ENCODE data around the gene MINDY1. TPM values are rescaled to one million over a fixed set of nuclear protein-coding genes. Genes with fewer than 3 reads are reported as not detected.

Gene MINDY1
- total RNA-seq, 1 donor from 2014 or later = 30.9 TPM

DNA sequence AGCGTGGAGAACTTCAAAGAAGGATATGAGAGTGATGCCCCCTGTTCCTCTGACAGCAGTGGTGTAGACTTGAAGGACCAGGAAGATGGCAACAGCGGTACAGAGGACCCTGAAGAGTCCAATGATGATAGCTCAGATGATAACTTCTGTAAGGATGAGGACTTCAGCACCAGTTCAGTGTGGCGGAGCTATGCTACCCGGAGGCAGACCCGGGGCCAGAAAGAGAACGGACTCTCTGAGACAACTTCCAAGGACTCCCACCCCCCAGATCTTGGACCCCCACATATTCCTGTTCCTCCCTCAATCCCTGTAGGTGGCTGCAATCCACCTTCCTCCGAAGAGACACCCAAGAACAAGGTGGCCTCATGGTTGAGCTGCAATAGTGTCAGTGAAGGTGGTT is 46.1 kb downstream of the MINDY1 start:
- DNase-seq (ENCODE audit: low spot score in 2 of 2, unreplicated experiment in 2 of 2) = no peak
- Mint-ChIP-seq H3K4me3 (no peak overlapping the region), H3K9me3 (no peaks in the 10 kb centered on the region), H3K27me3 (ENCODE audit: low read depth) (no peaks in the 10 kb centered on the region), H3K27ac (no peak overlapping the region), H3K36me3 (peaks cover 58% of the 10 kb centered on the region), H3K4me1 (no peaks in the 10 kb centered on the region)
- TF ChIP-seq CTCF (IDR thresholded peaks at IDR 0.05; ENCODE audit: unreplicated experiment) = no peak

GRCh38 chr1:150957666-150958065 is 49.0 kb downstream of the MINDY1 start:
- Mint-ChIP-seq H3K36me3 (peaks cover 60% of the 10 kb centered on the region), H3K27ac (no peak overlapping the region)

GRCh38 chr1:150955280-150955679 is 51.4 kb downstream of the MINDY1 start:
- no peak overlapping the region for H3K27ac Mint-ChIP-seq
- DNase-seq (ENCODE audit: low spot score in 2 of 2, unreplicated experiment in 2 of 2) = no peak

More at GRCh38 chr1:150957666-150958065, 49.0 kb downstream of the MINDY1 start:
- H3K4me3 Mint-ChIP-seq = no peak overlapping the region
- no peak for TF ChIP-seq CTCF (IDR thresholded peaks at IDR 0.05; ENCODE audit: unreplicated experiment)
- no peak for DNase-seq (ENCODE audit: low spot score in 2 of 2, unreplicated experiment in 2 of 2)
- no peaks in the 10 kb centered on the region for H3K27me3 Mint-ChIP-seq (ENCODE audit: low read depth)
- no peaks in the 10 kb centered on the region for H3K9me3 Mint-ChIP-seq
- no peaks in the 10 kb centered on the region for H3K4me1 Mint-ChIP-seq

GRCh38 chr1:150954708-150955107 is 52.0 kb downstream of the MINDY1 start:
- H3K4me1 Mint-ChIP-seq = no peaks in the 10 kb centered on the region
- DNase-seq (ENCODE audit: low spot score in 2 of 2, unreplicated experiment in 2 of 2) = no peak
- TF ChIP-seq CTCF (IDR thresholded peaks at IDR 0.05; ENCODE audit: unreplicated experiment) = no peak

More at GRCh38 chr1:150955280-150955679, 51.4 kb downstream of the MINDY1 start:
- Mint-ChIP-seq H3K4me1 (no peaks in the 10 kb centered on the region), H3K4me3 (no peak overlapping the region), H3K36me3 (peaks cover 59% of the 10 kb centered on the region), H3K27me3 (ENCODE audit: low read depth) (no peaks in the 10 kb centered on the region), H3K9me3 (no peaks in the 10 kb centered on the region)
- no peak for TF ChIP-seq CTCF (IDR thresholded peaks at IDR 0.05; ENCODE audit: unreplicated experiment)

More at GRCh38 chr1:150954708-150955107, 52.0 kb downstream of the MINDY1 start:
- no peak overlapping the region for H3K4me3 Mint-ChIP-seq
- H3K36me3 Mint-ChIP-seq = peaks cover 58% of the 10 kb centered on the region
- H3K9me3 Mint-ChIP-seq = no peaks in the 10 kb centered on the region
- H3K27me3 Mint-ChIP-seq (ENCODE audit: low read depth) = no peaks in the 10 kb centered on the region
- H3K27ac Mint-ChIP-seq = no peak overlapping the region

Other genes starting within 250 kb of the MINDY1 start
- gene CTSS, start 241.1 kb downstream of the MINDY1 start, total RNA-seq = 2.1 to 3.1 TPM (median 2.6 TPM) in 3 replicates
- 24.3 to 28.3 TPM (median 27.5 TPM) in 3 replicates for gene CTSK, start 198.6 kb downstream of the MINDY1 start, total RNA-seq
- gene ARNT, start 130.3 kb downstream of the MINDY1 start, total RNA-seq = 56.1 to 58.4 TPM (median 57.3 TPM) in 3 replicates
- not detected in 3 replicates for gene CTXND2, start 119.8 kb downstream of the MINDY1 start, total RNA-seq
- 101 to 103 TPM (median 101 TPM) in 3 replicates for gene SETDB1, start 80.5 kb downstream of the MINDY1 start, total RNA-seq
- 127 to 137 TPM (median 132 TPM) in 3 replicates for gene CERS2, start 32.1 kb downstream of the MINDY1 start, total RNA-seq
- gene ANXA9, start 24.6 kb downstream of the MINDY1 start, total RNA-seq = 1.2 TPM in 3 replicates
- 25.0 to 25.8 TPM (median 25.4 TPM) in 3 replicates for gene PRUNE1, start 1.5 kb upstream of the MINDY1 start, total RNA-seq
- 4.2 to 5.7 TPM (median 4.6 TPM) in 3 replicates for gene BNIPL, start 29.7 kb upstream of the MINDY1 start, total RNA-seq
- gene C1orf56, start 40.8 kb upstream of the MINDY1 start, total RNA-seq = 4.2 to 4.6 TPM (median 4.2 TPM) in 3 replicates
- 93.4 to 97.8 TPM (median 97.0 TPM) in 3 replicates for gene CDC42SE1, start 52.7 kb upstream of the MINDY1 start, total RNA-seq
- 16.3 to 18.9 TPM (median 16.9 TPM) in 3 replicates for gene MLLT11, start 53.5 kb upstream of the MINDY1 start, total RNA-seq
- gene GABPB2, start 63.9 kb upstream of the MINDY1 start, total RNA-seq = 10.5 to 11.9 TPM (median 11.6 TPM) in 3 replicates
- gene SEMA6C, start 139.7 kb upstream of the MINDY1 start, total RNA-seq = 14.9 to 15.0 TPM (median 14.9 TPM) in 3 replicates
- not detected in 3 replicates for gene TNFAIP8L2, start 149.7 kb upstream of the MINDY1 start, total RNA-seq
- 9.9 to 11.8 TPM (median 11.4 TPM) in 3 replicates for gene LYSMD1, start 159.0 kb upstream of the MINDY1 start, total RNA-seq
- 34.9 to 37.1 TPM (median 36.9 TPM) in 3 replicates for gene SCNM1, start 159.2 kb upstream of the MINDY1 start, total RNA-seq
- gene TMOD4, start 169.1 kb upstream of the MINDY1 start, total RNA-seq = 0.77 to 1.7 TPM (median 1.1 TPM) in 3 replicates
- gene VPS72, start 183.3 kb upstream of the MINDY1 start, total RNA-seq = 76.8 to 87.2 TPM (median 82.3 TPM) in 3 replicates
- gene PIP5K1A, start 191.7 kb upstream of the MINDY1 start, total RNA-seq = 122 to 130 TPM (median 124 TPM) in 3 replicates
- gene PSMD4, start 247.8 kb upstream of the MINDY1 start, total RNA-seq = 114 to 127 TPM (median 126 TPM) in 3 replicates